GM18498 (cell line): ENCODE data around the gene BPTF.
"Not testable (repeated sequence)": the region's sequence is repeated elsewhere in the genome, so short reads cannot be mapped to it uniquely, and the experiment has no call there.

Experiments
- ATAC-seq: cut with Tn5 transposase; IDR thresholded peaks from one replicate; pipeline ENCODE4 v1.9.1; 2021; ENCODE audit warnings: mild to moderate bottlenecking, moderate library complexity; ENCODE audit not compliant: unreplicated experiment

The BPTF gene

DNA sequence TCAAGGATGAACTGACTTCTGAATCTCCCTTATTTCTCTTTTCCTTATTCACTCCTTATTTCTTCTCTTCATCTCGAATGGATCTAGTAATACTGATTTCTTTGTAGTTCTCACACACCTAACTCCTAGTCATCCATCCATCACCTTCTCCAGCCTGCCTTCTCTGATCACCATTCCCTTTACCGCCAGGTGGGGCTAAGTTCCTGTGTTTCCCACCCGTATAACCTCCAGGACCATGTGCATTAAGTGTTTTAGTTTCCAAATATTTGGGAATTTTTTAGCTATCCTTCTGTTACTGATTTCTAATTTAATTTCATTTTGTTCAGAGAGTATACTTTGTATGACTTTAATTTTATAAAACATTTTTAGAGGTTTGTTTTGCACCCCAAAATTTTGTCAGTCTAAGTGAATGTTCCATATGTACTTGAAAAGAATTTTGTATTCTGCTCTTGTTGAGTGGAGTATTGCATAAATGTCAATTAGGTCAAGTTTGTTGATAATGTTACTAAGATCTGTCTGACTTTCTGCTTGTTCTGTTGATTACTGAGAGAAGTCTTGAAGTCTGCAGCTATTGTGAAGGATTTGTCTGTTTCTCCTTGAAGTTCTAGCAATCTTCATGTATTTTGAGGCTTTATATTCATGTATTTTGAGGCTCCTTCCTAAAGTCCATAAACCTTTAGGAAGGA lies 8.8 kb downstream of the BPTF start:
- no peak for ATAC-seq

DNA sequence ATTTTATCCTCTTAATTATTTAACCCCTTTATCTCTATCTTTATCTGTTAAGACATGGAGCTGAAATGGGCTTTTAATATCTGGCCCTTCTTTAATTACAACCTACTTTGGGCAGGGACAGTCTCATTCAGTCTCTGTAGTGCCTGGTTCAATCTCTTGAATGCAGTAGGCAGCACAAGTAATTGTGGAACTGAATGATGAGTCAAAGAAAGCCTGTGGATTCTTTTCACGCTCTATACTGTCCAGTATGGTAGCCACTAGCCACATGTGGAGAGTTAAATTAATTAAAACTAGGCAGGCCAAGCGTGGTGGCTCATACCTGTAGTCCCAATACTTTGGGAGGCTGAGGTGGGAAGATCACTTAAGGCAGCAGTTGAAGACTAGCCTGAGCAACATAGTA lies 9.3 kb downstream of the BPTF start:
- no peak for ATAC-seq

DNA sequence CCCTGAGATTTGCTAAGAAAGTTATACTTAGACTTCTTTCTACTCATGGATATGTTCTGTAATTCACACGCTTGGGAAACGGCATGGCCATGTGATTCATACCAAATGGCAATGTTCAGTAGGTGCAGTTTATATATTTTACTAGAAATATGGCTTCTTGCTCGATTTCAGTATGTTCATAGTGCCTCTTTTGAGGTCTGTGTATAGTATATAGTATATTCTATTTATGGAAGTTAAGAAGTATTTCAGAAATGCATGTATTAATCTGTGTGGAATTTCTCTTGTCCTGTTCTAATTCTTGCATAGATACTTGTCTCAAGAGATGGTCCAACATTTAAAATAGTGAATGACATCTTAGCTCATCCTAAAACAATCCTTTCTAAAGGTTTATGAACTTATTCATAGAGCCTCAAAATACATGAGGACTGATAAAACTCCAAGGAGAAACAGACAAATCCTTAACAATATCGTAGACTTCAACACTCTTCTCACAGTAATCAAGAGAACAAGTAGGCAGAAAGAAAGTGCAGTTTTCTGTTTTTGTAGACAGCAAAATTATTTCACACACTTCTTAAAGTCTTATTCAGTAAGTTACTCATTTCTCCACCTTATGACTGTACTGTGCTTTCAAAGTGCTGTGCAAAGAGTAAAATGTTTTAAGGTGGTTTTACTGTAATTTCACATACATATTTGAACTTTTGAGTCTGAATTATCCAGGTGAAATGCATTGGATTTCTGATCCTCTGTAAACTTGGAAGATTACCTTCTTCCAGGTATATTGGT lies 11.1 kb downstream of the BPTF start:
- no peak for ATAC-seq

DNA sequence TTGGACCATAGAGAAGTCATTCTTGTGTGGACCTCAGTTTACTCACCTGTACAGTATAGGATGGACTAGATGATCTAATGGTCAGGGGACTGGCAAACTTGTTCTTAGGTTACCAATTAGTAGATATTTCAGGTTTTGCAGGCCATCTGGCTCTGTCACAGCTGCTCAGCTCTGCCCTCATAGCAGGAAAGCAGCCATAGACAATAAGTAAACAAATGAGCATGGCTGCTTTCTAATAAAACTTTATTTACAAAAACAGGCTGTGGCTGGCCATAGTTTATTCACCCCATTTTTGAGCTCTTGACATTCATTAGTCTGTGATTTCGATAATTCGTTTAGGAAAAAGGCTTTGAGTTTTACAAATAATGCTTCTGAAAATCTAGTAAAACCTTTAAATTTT lies 12.7 kb downstream of the BPTF start:
- no peak for ATAC-seq

DNA sequence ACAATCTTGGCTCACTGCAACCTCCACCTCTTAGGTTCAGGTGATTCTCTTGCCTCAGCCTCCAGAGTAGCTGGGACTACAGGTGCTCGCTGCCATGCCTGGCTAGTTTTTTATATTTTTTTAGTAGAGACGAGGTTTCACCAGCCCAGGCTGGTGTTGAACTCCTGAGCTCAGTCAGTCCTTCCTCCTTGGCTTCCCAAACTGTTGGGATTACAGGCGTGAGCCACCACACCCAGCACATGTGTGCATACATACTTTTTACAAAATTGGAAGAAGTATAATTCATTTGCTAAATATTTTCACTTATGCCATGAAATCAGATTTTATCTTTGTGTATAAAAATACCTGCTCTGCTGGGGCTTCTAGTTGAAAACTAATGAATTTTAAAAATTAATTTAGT lies 13.2 kb downstream of the BPTF start:
- no peak for ATAC-seq

DNA sequence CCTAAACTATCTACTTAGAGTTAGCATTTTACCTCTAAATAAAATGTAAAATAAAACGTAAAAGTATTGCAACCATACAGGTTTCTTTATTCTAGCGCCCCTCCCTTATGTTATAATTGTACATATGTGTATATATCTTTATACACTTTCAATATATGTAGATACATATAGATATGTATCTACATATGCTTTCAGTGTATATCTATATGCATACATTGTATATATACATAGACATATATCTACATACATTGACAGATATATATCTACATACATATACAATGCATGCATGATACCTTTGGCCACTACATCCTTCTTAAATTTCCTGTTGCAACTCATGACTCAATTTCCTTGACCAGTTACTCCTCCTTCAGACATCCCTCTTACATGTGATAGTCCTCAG lies 16.7 kb downstream of the BPTF start:
- ATAC-seq = no peak

DNA sequence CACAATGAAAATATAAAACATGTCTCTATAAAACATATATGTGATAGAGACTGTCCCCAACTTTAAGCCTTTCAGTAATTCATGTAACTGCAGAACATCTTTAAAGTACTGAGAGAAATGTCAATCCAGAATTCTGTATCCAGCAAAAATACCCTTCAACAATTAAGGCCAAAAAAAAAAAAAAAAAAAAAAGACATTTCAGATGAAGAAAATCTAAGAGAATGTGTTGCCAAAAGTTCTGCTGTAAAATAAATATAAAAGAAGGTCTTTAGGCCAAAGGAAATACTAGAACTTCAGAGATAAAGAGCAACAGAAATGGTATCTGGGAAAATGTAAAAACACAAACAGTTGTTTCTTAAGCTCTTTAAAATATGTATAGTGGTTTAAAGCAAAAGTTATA lies 17.3 kb downstream of the BPTF start:
- no peak for ATAC-seq

DNA sequence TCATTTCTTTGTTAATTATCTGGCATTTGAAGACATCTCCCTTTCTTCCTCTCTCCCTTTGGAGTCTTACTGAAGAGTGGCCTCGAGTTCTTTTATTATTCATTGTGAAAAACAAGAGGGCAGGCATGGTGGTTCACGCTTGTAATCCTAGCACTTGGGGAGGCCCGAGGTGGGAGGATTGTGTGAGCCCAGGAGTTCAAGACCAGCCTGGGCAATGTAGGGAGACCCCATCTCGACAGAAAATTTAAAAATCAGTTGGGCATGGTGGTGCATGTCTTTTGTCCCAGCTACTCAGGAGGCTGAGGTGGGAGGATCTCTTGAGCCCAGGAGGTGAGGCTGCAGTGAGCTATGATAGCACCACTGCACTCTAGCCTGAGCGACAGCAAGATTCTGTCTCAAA lies 20.1 kb downstream of the BPTF start:
- ATAC-seq = no peak

DNA sequence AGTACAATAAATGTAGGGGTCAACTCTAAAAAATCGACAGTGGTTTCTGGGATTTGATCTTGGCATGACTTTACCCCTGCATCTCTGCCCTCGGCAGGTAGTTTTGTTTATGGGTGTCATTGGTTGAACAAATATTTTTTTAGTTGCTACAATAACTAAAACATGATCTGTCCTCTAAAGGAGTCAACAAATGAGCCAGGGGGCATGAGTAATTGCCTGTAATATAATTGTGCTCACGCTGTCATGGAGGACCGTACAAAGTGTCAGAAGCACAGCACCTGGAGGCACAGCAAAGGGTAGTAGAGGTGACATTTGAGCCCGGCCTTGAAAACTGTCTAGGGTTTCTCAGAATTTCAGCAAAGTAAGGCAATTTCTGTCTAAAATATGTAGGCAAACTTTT lies 22.9 kb downstream of the BPTF start:
- ATAC-seq = not testable (repeated sequence)

DNA sequence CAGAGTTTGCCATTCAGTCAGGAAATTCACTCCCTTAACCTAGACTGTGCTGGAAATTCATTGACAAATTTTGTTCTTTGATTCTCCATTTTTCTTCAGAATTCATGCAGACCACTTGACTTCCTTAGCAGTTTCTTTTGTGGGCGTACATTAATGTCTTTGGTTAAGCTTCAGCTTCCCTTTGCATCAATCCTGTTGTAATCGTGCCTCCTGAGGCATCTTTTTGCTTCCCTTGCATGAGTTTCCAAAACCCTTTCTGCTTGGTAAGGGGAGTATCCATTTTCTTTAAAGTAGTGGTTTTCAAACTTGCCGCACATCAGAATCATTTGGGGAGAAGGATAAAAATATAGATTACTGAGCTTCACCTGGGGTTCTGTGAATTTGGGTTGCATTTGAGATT lies 23.5 kb downstream of the BPTF start:
- ATAC-seq = not testable (repeated sequence)

DNA sequence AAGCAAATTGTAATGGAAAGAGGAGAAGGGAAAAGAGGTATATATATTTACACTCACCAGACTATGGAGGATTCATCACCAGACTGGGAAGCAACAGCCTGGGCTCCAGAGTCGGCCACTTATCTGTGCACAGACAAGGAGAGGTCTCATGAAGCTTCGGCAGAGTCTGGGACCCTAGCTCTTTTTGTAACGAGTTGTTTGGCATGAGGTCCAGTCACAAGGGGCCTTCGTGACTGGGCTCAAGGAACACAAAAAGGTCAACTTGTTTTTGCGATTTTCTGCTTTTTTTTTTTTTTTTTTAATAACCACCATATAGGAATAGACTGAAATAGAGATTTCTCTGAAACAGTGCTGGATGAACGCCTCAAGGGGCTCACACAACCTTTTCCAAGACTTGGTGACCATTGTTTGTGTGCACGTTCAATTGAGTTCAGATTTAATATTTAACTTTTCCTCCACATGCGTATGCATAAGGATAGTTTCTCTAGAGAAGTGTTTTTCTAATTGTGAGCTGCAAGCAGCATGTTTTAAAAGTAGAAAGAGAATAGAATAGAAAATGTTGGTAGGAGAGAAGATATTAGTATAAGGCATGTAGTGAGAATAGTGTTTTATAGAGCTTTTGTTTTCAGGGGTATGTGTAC lies 25.8 kb downstream of the BPTF start:
- ATAC-seq = no peak

DNA sequence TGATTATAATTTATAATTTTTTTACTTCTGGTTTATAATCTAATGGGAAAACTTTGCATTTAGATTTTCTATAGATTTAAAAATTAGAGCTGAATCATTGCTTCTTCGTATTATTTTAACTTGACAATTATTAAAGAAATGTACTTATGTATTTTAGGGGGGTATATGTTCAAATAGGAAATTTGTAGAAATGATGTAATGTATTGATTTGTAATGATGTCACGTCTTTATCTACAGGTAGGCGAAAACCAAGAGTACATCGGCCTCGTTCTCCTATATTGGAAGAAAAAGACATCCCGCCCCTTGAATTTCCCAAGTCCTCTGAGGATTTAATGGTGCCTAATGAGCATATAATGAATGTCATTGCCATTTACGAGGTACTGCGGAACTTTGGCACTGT lies 28.4 kb downstream of the BPTF start:
- no peak for ATAC-seq

DNA sequence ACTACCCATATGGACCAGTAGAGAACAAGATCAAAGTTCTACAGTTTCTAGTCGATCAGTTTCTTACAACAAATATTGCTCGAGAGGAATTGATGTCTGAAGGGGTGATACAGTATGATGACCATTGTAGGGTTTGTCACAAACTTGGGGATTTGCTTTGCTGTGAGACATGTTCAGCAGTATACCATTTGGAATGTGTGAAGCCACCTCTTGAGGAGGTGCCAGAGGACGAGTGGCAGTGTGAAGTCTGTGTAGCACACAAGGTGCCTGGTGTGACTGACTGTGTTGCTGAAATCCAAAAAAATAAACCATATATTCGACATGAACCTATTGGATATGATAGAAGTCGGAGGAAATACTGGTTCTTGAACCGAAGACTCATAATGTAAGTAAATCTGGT lies 29.1 kb downstream of the BPTF start:
- ATAC-seq = no peak

DNA sequence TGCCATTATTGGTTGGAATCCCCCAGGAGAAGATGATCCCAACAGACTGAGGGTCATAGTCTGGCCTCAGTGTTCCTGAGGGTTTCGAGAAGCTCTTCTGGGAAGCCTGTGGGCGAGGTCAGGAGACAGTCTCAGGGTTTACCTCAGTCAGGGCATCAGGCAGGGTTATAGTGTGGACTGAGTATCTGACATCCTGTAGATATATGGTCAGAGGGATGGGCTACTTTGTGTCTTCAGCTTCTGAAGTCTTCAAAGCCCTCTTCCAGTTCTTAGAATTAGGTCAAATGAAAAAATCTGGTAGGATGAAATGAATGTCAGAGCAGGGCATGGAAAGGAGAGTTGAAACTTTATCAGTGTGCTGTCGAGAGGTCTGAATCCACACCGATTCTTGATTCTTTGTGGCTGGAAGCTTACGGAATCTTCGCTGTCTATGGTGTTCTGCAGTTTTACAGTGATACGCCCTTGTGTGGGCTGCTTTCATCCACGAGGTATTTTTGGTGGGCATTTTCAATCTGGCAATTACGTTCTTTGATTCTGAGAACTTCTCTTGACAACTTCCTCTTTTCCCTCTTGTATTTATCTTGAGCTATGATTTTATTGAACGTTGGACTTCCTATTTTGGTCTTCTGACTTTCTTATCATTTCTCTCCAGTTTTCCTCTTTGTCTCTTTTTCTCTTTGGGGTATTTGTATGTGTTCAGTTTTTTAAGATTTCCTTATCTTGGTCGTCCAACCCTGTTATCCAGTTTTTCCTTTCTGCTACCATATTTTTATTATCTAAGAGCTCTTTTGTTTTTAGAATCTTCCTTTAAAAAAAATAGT lies 30.4 kb downstream of the BPTF start:
- ATAC-seq = peak; percentile 51

DNA sequence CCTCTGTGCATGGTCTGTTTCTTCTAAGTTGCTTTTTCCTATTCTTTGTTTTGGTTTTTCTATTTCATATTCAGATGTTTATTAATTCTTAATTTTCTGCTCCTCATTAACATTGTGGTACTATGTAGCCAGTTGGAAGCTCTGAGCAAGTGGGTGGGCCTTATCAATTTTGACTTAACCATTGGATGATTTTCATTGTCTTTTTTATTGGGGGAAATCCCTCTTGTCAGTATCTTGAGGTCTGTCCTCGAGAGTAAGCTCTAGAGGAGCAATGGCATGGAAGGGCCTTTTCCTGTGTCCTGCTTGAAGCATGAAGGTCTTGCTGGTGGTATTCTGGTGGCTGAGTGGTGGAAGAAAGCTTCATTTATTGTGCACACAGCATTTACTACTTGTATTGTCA lies 31.1 kb downstream of the BPTF start:
- ATAC-seq = not testable (repeated sequence)

DNA sequence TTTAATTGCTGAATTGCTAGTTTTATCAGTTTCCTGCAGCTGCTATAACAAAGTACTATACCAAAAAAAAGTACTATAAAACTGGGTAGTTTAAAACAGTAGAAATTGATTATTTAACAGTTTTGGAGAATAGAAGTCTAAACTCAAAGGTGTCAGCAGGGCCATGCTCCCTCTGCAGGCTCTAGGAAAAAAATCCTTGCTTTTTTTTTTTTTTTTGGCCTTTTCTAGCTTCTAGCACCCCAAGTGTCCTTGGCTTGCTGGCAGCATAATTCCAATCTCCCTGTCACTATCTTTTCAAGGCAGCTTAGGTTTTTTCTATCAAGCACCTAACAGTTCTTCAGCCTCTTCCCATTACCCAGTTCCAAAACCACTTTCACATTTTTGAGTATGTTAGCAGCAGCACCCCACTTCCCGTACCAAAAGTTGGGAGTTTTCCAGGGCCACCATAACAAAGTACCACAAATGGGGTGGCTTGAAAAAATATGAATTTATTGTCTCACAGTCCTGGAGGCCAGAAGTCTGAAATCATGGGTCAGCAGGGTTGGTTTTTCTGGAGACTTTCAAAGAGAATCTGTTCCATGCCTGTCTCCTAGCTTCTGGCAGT lies 37.4 kb downstream of the BPTF start:
- ATAC-seq = no peak

DNA sequence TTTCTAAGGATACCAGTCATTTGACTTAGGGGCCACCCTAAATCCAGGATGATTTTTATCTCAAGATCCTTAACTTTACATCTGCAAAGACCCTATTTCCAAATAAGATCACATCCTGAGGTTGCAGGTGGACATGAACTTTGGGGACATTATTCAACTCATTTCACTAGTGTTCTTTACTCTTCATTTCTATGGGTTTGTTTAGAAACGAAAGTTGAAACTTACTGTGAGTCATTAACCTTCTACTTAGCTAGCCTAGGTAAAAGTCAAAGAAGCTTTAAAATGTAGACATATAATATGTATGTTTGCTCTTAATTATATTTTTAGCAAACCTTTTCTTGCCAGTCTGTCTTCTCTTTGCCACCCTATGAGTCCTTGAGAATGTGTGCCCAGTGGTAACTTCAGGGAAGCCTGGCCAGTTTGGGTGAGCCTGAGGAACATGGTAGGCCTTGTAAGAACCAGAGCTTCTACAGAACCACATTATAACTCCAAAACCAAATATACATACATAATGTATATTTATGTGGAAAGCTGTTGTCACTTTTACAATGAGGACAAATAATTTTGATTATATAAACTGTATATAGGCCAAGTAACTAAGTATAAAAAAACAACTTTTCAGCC lies 38.4 kb downstream of the BPTF start:
- no peak for ATAC-seq

DNA sequence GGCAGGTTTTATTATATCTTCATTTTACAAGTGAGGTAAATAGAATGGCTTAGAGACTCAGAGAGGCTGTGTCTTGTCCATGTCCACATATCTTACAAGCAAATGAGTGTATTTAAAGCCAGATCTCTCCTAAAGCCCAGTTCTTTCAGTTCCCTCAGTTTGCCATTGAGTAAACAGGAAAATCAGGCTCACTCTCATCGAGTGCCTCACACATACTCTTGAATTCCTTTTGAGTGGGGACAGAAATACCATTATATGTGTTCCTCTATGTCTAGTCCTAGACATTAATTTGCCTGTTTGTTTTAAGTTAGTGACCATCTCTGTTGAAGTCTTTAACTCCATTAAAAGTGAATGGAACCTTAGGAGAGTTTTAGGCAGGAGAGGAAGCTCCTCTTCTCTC lies 40.1 kb downstream of the BPTF start:
- no peak for ATAC-seq

DNA sequence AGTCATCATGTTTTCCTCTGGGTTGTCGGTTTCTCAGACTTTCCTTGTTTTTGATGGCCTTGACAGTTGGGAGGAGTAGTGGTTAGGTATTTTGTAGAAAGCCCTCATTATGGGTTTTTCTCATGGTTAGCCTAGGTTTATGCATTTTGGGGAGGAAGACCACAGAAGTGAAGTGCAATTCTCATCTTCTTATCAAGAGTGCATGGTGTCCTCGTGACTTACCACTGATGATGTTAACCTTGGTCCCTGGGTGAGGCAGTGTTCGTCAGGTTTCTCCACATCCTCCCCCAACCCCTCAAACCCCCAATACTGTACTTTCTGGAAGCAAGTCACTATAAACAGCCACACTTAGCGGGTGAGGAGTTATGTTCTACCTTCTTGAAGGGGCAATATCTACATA lies 42.3 kb downstream of the BPTF start:
- no peak for ATAC-seq

DNA sequence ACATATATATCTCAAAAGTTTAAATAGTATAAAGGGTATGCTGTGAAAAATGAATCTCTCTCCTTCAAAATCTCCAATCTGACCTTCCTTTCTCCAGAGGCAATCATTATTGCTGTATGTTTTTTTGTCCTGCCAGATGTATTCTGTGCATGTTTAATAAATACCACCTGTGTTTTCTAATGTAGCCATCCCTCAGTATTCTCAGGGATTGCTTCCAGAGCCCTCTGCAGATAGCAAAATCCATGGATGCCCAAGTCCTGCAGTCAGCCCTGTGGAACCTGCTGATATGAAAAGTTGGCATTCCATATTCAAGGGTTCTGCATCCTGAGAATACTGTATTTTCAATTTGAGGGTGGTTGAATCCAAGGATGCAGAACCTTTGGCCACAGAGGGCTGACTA lies 42.9 kb downstream of the BPTF start:
- no peak for ATAC-seq
